GM23338 (cell line): ENCODE results near the gene SHISA9. TPM values are rescaled to one million over a fixed set of nuclear protein-coding genes. Genes with fewer than 3 reads are reported as not detected.
A peak's percentile ranks its signal among the peaks of the same experiment; 100 is the strongest.

Experiments
- ATAC-seq: fragments of 200-7000 bp; cut with Tn5 transposase; 3 replicates; pipeline ENCODE4 v1.9.1; 2020
- DNase-seq: peaks from one replicate; pipeline ENCODE4 v3.0.0-alpha.2; 2015; ENCODE audit warnings: low spot score
- H2AFZ ChIP-seq: fragments of 200-600 bp; sonication (generic); 2 replicates; pipeline ENCODE4 v1.8.0; 2016; ENCODE audit warnings: antibody characterized with exemption, mild to moderate bottlenecking, moderate library complexity
- H3F3A ChIP-seq: fragments of 200-600 bp; sonication (generic); replicated peaks from 2 replicates; pipeline ENCODE4 v1.8.0; 2017; ENCODE audit warnings: antibody characterized with exemption, mixed run types, low read depth
- H3K27ac ChIP-seq: fragments of 200-600 bp; sonication (generic); 2 replicates; pipeline ENCODE4 v1.6.1; 2016; ENCODE audit warnings: low read depth
- H3K27me3 ChIP-seq: fragments of 200-600 bp; sonication (generic); 2 replicates; pipeline ENCODE4 v1.8.0; 2016; ENCODE audit warnings: mild to moderate bottlenecking, mixed run types, moderate library complexity; ENCODE audit not compliant: insufficient read depth
- H3K36me3 ChIP-seq: fragments of 200-600 bp; sonication (generic); 2 replicates; pipeline ENCODE4 v1.8.0; 2016; ENCODE audit warnings: mild to moderate bottlenecking; ENCODE audit not compliant: insufficient read depth
- H3K4me1 ChIP-seq: fragments of 200-600 bp; sonication (generic); 2 replicates; pipeline ENCODE4 v1.8.0; 2016; ENCODE audit warnings: mild to moderate bottlenecking, moderate library complexity; ENCODE audit not compliant: insufficient read depth
- H3K4me2 ChIP-seq: fragments of 200-600 bp; sonication (generic); 2 replicates; pipeline ENCODE4 v1.7.1; 2017; ENCODE audit warnings: mixed run types
- H3K4me3 ChIP-seq: fragments of 200-600 bp; sonication (generic); 2 replicates; pipeline ENCODE4 v1.6.1; 2016; ENCODE audit warnings: mixed run types
- H3K79me2 ChIP-seq: fragments of 200-600 bp; sonication (generic); replicated peaks from 2 replicates; pipeline ENCODE4 v1.8.0; 2017; ENCODE audit warnings: mild to moderate bottlenecking; ENCODE audit not compliant: insufficient read depth
- H3K9me2 ChIP-seq: fragments of 200-600 bp; sonication (generic); 2 replicates; pipeline ENCODE4 v1.8.0; 2017; ENCODE audit not compliant: insufficient read depth
- H4K20me1 ChIP-seq: fragments of 200-600 bp; sonication (generic); replicated peaks from 2 replicates; pipeline ENCODE4 v1.8.0; 2017; ENCODE audit warnings: mild to moderate bottlenecking; ENCODE audit not compliant: insufficient read depth
- H3K27ac Mint-ChIP-seq: 2 replicates; pipeline ENCODE4 v1.8.0; 2020; ENCODE audit warnings: inconsistent platforms, mild to moderate bottlenecking, moderate library complexity, mixed read lengths
- H3K27me3 Mint-ChIP-seq: 3 replicates; pipeline ENCODE4 v1.8.0; 2022; ENCODE audit warnings: low read depth, mild to moderate bottlenecking, moderate library complexity, mixed read lengths, inconsistent platforms; ENCODE audit not compliant: insufficient read depth, poor library complexity
- H3K36me3 Mint-ChIP-seq: 3 replicates; pipeline ENCODE4 v1.8.0; 2021; ENCODE audit warnings: low read depth, mild to moderate bottlenecking, inconsistent platforms, moderate library complexity, mixed read lengths
- H3K4me1 Mint-ChIP-seq: 3 replicates; pipeline ENCODE4 v1.8.0; 2020; ENCODE audit warnings: mild to moderate bottlenecking, inconsistent platforms, mixed read lengths
- H3K4me3 Mint-ChIP-seq: 3 replicates; pipeline ENCODE4 v1.8.0; 2021; ENCODE audit warnings: moderate library complexity, mild to moderate bottlenecking, inconsistent platforms, mixed read lengths
- H3K9me3 Mint-ChIP-seq: 3 replicates; pipeline ENCODE4 v1.8.0; 2020; ENCODE audit warnings: moderate library complexity, mild to moderate bottlenecking, inconsistent platforms, mixed read lengths
- CREB1 ChIP-seq: fragments of 250-450 bp; sonication (Bioruptor Pico); IDR thresholded peaks from 2 replicates; pipeline ENCODE4 v1.5.0; 2020; ENCODE audit warnings: low read depth, mild to moderate bottlenecking, moderate library complexity
- EZH2 ChIP-seq: fragments of 200-600 bp; sonication (generic); IDR thresholded peaks from one replicate; pipeline ENCODE4 v1.8.0; 2017; ENCODE audit warnings: antibody characterized with exemption, mild to moderate bottlenecking, low read depth; ENCODE audit not compliant: unreplicated experiment
- EZH2phosphoT487 ChIP-seq: fragments of 200-600 bp; sonication (generic); IDR thresholded peaks from one replicate; pipeline ENCODE4 v1.8.1; 2018; ENCODE audit warnings: antibody characterized with exemption; ENCODE audit not compliant: unreplicated experiment
- JUNB ChIP-seq: IDR thresholded peaks from one replicate; pipeline ENCODE4 v1.6.1; 2016; ENCODE audit warnings: antibody characterized with exemption; ENCODE audit not compliant: unreplicated experiment
- NANOG ChIP-seq: IDR thresholded peaks from 2 replicates; pipeline ENCODE4 v1.6.1; 2016; ENCODE audit warnings: antibody characterized with exemption, borderline replicate concordance
- POLR2AphosphoS5 ChIP-seq: IDR thresholded peaks from 2 replicates; pipeline ENCODE4 v1.6.1; 2016; ENCODE audit warnings: antibody characterized with exemption, low read depth
- STAT1 ChIP-seq: IDR thresholded peaks from one replicate; pipeline ENCODE4 v1.6.1; 2016; ENCODE audit warnings: antibody characterized with exemption; ENCODE audit not compliant: unreplicated experiment
- ZNF114 ChIP-seq: fragments of 250-450 bp; sonication (Bioruptor Pico); IDR thresholded peaks from 2 replicates; pipeline ENCODE4 v1.5.0; 2020; ENCODE audit warnings: mild to moderate bottlenecking, moderate library complexity
- ZNF331 ChIP-seq: fragments of 250-450 bp; sonication (Bioruptor Pico); IDR thresholded peaks from 2 replicates; pipeline ENCODE4 v1.5.0; 2020; ENCODE audit warnings: low read depth, mild to moderate bottlenecking, moderate library complexity
- polyA plus RNA-seq: library from polyadenylated mRNA; unstranded; fragments of >200 nt; fragmentation: Nextera tagmentation; extraction: Ambion mirVana; gene quantifications from 2 replicates; pipeline ENCODE4 v1.2.1, GENCODE V29; 2016
- total RNA-seq: library from RNA; depleted of rRNA; stranded (reverse); fragments of >200 nt; shearing (Covaris generic); gene quantifications from 2 replicates; pipeline ENCODE4 v1.2.3, GENCODE V29; 2014
- TF ChIP-seq, protein P1 (sequence below): fragments of 250-450 bp; sonication (Bioruptor Pico); IDR thresholded peaks from 2 replicates; pipeline ENCODE4 v1.5.0; 2020; ENCODE audit warnings: mild to moderate bottlenecking, moderate library complexity
- TF ChIP-seq, protein P2 (sequence below): IDR thresholded peaks from 2 replicates; pipeline ENCODE4 v1.6.1; 2016; ENCODE audit warnings: antibody characterized with exemption
- TF ChIP-seq, protein P3 (sequence below): IDR thresholded peaks from one replicate; pipeline ENCODE4 v1.6.1; 2018; ENCODE audit warnings: antibody characterized with exemption; ENCODE audit not compliant: unreplicated experiment
- TF ChIP-seq, protein P4 (sequence below), 2 experiments: fragments of 200-600 bp in 1 of 2; sonication (generic) in 1 of 2; conservative IDR thresholded peaks; 2 replicates each; pipeline versions ENCODE4 v1.5.1 to v1.6.1; 2016 to 2017; ENCODE audit warnings: antibody characterized with exemption in 2 of 2, low read depth in 2 of 2, mild to moderate bottlenecking in 2 of 2, moderate library complexity in 1 of 2

Gene SHISA9
- total and polyA plus RNA-seq, 2 experiments from 2014 or later, result 10.4 to 45.6 TPM

DNA sequence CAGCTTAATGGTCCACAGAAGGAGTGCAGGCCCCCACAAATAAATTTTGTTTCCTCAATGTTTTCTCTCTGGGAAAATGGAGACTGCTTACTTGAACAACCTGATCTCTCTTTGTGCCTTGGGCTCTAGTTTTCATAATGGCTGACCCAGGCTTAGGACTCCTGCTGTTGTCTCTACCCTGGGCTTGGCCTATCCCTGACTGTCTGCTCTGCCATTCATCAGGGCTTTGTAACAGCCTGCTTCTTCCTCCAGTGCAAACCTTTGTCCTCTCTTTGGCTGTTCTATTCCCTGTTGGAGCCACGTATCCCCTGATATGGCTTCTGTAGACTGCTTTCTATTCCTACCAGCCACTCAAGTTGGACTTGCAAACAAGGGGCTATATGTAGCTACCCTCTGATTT is 139.8 kb downstream of the SHISA9 start:
- peaks cover 11% of the 10 kb centered on the region; the same call in 1 of the 2 replicates for H4K20me1 ChIP-seq
- Mint-ChIP-seq H3K36me3 (peaks cover 8% of the 10 kb centered on the region), H3K27ac (no peak overlapping the region), H3K4me3 (no peak overlapping the region; the same call in 2 of the 3 replicates), H3K9me3 (peaks cover 9% of the 10 kb centered on the region), H3K4me1 (peaks cover 33% of the 10 kb centered on the region), H3K27me3 (peaks cover 7% of the 10 kb centered on the region)
- no peak overlapping the region for H2AFZ ChIP-seq
- no peaks in the 10 kb centered on the region for H3K9me2 ChIP-seq
- DNase-seq (no peak), ATAC-seq (peak; percentile 65)
- H3K4me3 ChIP-seq, result no peak overlapping the region
- TF ChIP-seq, protein P1, sequence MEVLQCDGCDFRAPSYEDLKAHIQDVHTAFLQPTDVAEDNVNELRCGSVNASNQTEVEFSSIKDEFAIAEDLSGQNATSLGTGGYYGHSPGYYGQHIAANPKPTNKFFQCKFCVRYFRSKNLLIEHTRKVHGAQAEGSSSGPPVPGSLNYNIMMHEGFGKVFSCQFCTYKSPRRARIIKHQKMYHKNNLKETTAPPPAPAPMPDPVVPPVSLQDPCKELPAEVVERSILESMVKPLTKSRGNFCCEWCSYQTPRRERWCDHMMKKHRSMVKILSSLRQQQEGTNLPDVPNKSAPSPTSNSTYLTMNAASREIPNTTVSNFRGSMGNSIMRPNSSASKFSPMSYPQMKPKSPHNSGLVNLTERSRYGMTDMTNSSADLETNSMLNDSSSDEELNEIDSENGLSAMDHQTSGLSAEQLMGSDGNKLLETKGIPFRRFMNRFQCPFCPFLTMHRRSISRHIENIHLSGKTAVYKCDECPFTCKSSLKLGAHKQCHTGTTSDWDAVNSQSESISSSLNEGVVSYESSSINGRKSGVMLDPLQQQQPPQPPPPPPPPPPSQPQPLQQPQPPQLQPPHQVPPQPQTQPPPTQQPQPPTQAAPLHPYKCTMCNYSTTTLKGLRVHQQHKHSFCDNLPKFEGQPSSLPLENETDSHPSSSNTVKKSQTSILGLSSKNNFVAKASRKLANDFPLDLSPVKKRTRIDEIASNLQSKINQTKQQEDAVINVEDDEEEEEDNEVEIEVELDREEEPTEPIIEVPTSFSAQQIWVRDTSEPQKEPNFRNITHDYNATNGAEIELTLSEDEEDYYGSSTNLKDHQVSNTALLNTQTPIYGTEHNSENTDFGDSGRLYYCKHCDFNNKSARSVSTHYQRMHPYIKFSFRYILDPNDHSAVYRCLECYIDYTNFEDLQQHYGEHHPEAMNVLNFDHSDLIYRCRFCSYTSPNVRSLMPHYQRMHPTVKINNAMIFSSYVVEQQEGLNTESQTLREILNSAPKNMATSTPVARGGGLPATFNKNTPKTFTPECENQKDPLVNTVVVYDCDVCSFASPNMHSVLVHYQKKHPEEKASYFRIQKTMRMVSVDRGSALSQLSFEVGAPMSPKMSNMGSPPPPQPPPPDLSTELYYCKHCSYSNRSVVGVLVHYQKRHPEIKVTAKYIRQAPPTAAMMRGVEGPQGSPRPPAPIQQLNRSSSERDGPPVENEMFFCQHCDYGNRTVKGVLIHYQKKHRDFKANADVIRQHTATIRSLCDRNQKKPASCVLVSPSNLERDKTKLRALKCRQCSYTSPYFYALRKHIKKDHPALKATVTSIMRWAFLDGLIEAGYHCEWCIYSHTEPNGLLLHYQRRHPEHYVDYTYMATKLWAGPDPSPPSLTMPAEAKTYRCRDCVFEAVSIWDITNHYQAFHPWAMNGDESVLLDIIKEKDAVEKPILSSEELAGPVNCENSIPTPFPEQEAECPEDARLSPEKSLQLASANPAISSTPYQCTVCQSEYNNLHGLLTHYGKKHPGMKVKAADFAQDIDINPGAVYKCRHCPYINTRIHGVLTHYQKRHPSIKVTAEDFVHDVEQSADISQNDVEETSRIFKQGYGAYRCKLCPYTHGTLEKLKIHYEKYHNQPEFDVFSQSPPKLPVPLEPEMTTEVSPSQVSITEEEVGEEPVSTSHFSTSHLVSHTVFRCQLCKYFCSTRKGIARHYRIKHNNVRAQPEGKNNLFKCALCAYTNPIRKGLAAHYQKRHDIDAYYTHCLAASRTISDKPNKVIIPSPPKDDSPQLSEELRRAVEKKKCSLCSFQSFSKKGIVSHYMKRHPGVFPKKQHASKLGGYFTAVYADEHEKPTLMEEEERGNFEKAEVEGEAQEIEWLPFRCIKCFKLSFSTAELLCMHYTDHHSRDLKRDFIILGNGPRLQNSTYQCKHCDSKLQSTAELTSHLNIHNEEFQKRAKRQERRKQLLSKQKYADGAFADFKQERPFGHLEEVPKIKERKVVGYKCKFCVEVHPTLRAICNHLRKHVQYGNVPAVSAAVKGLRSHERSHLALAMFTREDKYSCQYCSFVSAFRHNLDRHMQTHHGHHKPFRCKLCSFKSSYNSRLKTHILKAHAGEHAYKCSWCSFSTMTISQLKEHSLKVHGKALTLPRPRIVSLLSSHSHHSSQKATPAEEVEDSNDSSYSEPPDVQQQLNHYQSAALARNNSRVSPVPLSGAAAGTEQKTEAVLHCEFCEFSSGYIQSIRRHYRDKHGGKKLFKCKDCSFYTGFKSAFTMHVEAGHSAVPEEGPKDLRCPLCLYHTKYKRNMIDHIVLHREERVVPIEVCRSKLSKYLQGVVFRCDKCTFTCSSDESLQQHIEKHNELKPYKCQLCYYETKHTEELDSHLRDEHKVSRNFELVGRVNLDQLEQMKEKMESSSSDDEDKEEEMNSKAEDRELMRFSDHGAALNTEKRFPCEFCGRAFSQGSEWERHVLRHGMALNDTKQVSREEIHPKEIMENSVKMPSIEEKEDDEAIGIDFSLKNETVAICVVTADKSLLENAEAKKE (CRISPR knock-in tag), result no peak
- TF ChIP-seq NANOG (no peak), JUNB (no peak), EZH2phosphoT487 (no peak), POLR2AphosphoS5 (no peak), CREB1 (CRISPR knock-in tag) (no peak), STAT1 (no peak), ZNF114 (no peak), ZNF331 (no peak), EZH2 (no peak)
- TF ChIP-seq, protein P2, sequence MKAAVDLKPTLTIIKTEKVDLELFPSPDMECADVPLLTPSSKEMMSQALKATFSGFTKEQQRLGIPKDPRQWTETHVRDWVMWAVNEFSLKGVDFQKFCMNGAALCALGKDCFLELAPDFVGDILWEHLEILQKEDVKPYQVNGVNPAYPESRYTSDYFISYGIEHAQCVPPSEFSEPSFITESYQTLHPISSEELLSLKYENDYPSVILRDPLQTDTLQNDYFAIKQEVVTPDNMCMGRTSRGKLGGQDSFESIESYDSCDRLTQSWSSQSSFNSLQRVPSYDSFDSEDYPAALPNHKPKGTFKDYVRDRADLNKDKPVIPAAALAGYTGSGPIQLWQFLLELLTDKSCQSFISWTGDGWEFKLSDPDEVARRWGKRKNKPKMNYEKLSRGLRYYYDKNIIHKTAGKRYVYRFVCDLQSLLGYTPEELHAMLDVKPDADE, result no peak
- TF ChIP-seq, protein P3, sequence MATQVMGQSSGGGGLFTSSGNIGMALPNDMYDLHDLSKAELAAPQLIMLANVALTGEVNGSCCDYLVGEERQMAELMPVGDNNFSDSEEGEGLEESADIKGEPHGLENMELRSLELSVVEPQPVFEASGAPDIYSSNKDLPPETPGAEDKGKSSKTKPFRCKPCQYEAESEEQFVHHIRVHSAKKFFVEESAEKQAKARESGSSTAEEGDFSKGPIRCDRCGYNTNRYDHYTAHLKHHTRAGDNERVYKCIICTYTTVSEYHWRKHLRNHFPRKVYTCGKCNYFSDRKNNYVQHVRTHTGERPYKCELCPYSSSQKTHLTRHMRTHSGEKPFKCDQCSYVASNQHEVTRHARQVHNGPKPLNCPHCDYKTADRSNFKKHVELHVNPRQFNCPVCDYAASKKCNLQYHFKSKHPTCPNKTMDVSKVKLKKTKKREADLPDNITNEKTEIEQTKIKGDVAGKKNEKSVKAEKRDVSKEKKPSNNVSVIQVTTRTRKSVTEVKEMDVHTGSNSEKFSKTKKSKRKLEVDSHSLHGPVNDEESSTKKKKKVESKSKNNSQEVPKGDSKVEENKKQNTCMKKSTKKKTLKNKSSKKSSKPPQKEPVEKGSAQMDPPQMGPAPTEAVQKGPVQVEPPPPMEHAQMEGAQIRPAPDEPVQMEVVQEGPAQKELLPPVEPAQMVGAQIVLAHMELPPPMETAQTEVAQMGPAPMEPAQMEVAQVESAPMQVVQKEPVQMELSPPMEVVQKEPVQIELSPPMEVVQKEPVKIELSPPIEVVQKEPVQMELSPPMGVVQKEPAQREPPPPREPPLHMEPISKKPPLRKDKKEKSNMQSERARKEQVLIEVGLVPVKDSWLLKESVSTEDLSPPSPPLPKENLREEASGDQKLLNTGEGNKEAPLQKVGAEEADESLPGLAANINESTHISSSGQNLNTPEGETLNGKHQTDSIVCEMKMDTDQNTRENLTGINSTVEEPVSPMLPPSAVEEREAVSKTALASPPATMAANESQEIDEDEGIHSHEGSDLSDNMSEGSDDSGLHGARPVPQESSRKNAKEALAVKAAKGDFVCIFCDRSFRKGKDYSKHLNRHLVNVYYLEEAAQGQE, result no peak
- TF ChIP-seq, protein P4, sequence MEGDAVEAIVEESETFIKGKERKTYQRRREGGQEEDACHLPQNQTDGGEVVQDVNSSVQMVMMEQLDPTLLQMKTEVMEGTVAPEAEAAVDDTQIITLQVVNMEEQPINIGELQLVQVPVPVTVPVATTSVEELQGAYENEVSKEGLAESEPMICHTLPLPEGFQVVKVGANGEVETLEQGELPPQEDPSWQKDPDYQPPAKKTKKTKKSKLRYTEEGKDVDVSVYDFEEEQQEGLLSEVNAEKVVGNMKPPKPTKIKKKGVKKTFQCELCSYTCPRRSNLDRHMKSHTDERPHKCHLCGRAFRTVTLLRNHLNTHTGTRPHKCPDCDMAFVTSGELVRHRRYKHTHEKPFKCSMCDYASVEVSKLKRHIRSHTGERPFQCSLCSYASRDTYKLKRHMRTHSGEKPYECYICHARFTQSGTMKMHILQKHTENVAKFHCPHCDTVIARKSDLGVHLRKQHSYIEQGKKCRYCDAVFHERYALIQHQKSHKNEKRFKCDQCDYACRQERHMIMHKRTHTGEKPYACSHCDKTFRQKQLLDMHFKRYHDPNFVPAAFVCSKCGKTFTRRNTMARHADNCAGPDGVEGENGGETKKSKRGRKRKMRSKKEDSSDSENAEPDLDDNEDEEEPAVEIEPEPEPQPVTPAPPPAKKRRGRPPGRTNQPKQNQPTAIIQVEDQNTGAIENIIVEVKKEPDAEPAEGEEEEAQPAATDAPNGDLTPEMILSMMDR (conservative IDR thresholded peaks at IDR 0.05; ENCODE audit: low read depth in 2 of 2), result no peak
- peaks cover 57% of the 10 kb centered on the region for H3K79me2 ChIP-seq
- no peaks in the 10 kb centered on the region for H3K36me3 ChIP-seq
- 0 out of 2 replicates have a peak overlapping the region, but pooled peaks have one; percentile 55 for H3K27ac ChIP-seq
- no peak overlapping the region for H3K4me2 ChIP-seq
- H3F3A ChIP-seq, result no peaks in the 10 kb centered on the region
- H3K4me1 ChIP-seq, result peaks cover 26% of the 10 kb centered on the region
- H3K27me3 ChIP-seq, result no peaks in the 10 kb centered on the region
